IMR-90 (cell line): Measurements from ENCODE around the gene WDR37. TPM values are rescaled to one million over a fixed set of nuclear protein-coding genes. Genes with fewer than 3 reads are reported as not detected.

Experiments used
- ATAC-seq: fragments of 200-7000 bp; cut with Tn5 transposase; 2 replicates; pipeline ENCODE4 v1.9.1; 2020; ENCODE audit warnings: low read depth, mild to moderate bottlenecking, moderate library complexity
- BruUV-seq: library from RNA; stranded (reverse); fragments of 400-500 nt; replicated peaks from 2 replicates; lab custom pipeline; 2021; lab: Mats Ljungman, UMichigan
- CTCF ChIA-PET: fragments of 300-600 bp; formaldehyde crosslinking; extraction: SDS; loops from one replicate; lab custom pipeline; 2021; ENCODE audit warnings: antibody characterized with exemption; lab: Yijun Ruan, JAX
- POLR2A ChIA-PET: fragments of 300-600 bp; sonication (Branson Sonifier 250); formaldehyde crosslinking; loops from one replicate; lab custom pipeline; 2022; ENCODE audit warnings: antibody characterized with exemption; ENCODE audit not compliant: unreplicated experiment; lab: Charles Lee
- DNase-seq: peaks from one replicate; pipeline ENCODE4 v3.0.0; 2013
- H2AFZ ChIP-seq: replicated peaks from 2 replicates; pipeline ENCODE3; 2013; ENCODE audit warnings: low read length, mild to moderate bottlenecking; ENCODE audit not compliant: poor library complexity
- H2AK5ac ChIP-seq: 2 replicates; pipeline ENCODE4 v1.6.1; 2013; ENCODE audit warnings: low read depth, low read length, inconsistent platforms
- H2AK9ac ChIP-seq: replicated peaks from 2 replicates; pipeline ENCODE3; 2013; ENCODE audit warnings: mild to moderate bottlenecking, low read depth, low read length, moderate library complexity; ENCODE audit not compliant: poor library complexity
- H2BK120ac ChIP-seq: 2 replicates; pipeline ENCODE4 v1.6.1; 2013; ENCODE audit warnings: low read depth, low read length, inconsistent platforms
- H2BK15ac ChIP-seq: 3 replicates; pipeline ENCODE4 v1.6.1; 2013; ENCODE audit warnings: low read depth, low read length, inconsistent platforms
- H2BK20ac ChIP-seq: 2 replicates; pipeline ENCODE4 v1.6.1; 2013; ENCODE audit warnings: low read depth, mild to moderate bottlenecking, inconsistent platforms, low read length, moderate library complexity
- H2BK5ac ChIP-seq: 2 replicates; pipeline ENCODE4 v1.6.1; 2013; ENCODE audit warnings: mild to moderate bottlenecking, low read depth, low read length, inconsistent platforms; ENCODE audit not compliant: poor library complexity, severe bottlenecking
- H3K14ac ChIP-seq: replicated peaks from 2 replicates; pipeline ENCODE4 v1.6.1; 2013; ENCODE audit warnings: low read depth, low read length, inconsistent platforms
- H3K18ac ChIP-seq: 2 replicates; pipeline ENCODE4 v1.6.1; 2013; ENCODE audit warnings: low read depth, low read length, control low read depth
- H3K23ac ChIP-seq: 2 replicates; pipeline ENCODE4 v1.6.1; 2013; ENCODE audit warnings: low read depth, low read length, inconsistent platforms
- H3K27ac ChIP-seq: 2 replicates; pipeline ENCODE4 v1.5.1; 2013; ENCODE audit warnings: mild to moderate bottlenecking, control low read depth, low read length; ENCODE audit not compliant: insufficient read depth
- H3K27me3 ChIP-seq: 2 replicates; pipeline ENCODE4 v1.6.1; 2013; ENCODE audit warnings: low read length; ENCODE audit not compliant: control insufficient read depth, insufficient read depth
- H3K36me3 ChIP-seq: 2 replicates; pipeline ENCODE4 v1.6.1; 2013; ENCODE audit warnings: low read length, mixed read lengths; ENCODE audit not compliant: control insufficient read depth, insufficient read depth
- H3K4ac ChIP-seq: 2 replicates; pipeline ENCODE4 v1.6.1; 2013; ENCODE audit warnings: low read depth, low read length, inconsistent platforms
- H3K4me1 ChIP-seq: 2 replicates; pipeline ENCODE4 v1.6.1; 2013; ENCODE audit warnings: low read length, mixed read lengths; ENCODE audit not compliant: control insufficient read depth, insufficient read depth
- H3K4me2 ChIP-seq: 2 replicates; pipeline ENCODE4 v1.6.1; 2013; ENCODE audit warnings: low read depth, mild to moderate bottlenecking, control low read depth, low read length, moderate library complexity
- H3K4me3 ChIP-seq: 2 replicates; pipeline ENCODE4 v1.5.1; 2013; ENCODE audit warnings: low read depth, mild to moderate bottlenecking, control low read depth, low read length, moderate library complexity; ENCODE audit not compliant: insufficient read depth
- H3K56ac ChIP-seq: 2 replicates; pipeline ENCODE4 v1.6.1; 2013; ENCODE audit warnings: low read length, inconsistent platforms; ENCODE audit not compliant: insufficient read depth; ENCODE audit errors: extremely low read depth
- H3K79me1 ChIP-seq, 2 experiments: 2 replicates each; pipeline ENCODE4 v1.6.1; 2013; ENCODE audit warnings: low read length in 2 of 2, inconsistent platforms in 1 of 2, low read depth in 1 of 2
- H3K9ac ChIP-seq: 2 replicates; pipeline ENCODE4 v1.6.1; 2013; ENCODE audit warnings: low read depth, low read length, control low read depth
- H3K9me1 ChIP-seq: 2 replicates; pipeline ENCODE4 v1.6.1; 2013; ENCODE audit warnings: low read length, inconsistent platforms; ENCODE audit not compliant: insufficient read depth
- H3K9me3 ChIP-seq: 2 replicates; pipeline ENCODE4 v1.6.1; 2013; ENCODE audit warnings: low read length; ENCODE audit not compliant: control insufficient read depth, insufficient read depth
- H4K20me1 ChIP-seq: 2 replicates; pipeline ENCODE4 v1.6.1; 2013; ENCODE audit warnings: low read length, inconsistent platforms; ENCODE audit not compliant: insufficient read depth
- H4K5ac ChIP-seq: 2 replicates; pipeline ENCODE4 v1.6.1; 2013; ENCODE audit warnings: mild to moderate bottlenecking, low read depth, low read length, control low read depth
- H4K8ac ChIP-seq, 2 experiments: 2 replicates each; pipeline ENCODE4 v1.6.1; 2013; ENCODE audit warnings: low read depth in 2 of 2, low read length in 2 of 2, control low read depth in 1 of 2, inconsistent platforms in 1 of 2
- H4K91ac ChIP-seq: 2 replicates; pipeline ENCODE4 v1.6.1; 2013; ENCODE audit warnings: low read depth, low read length, inconsistent platforms; ENCODE audit not compliant: insufficient read depth
- CHD1 ChIP-seq: IDR thresholded peaks from 2 replicates; pipeline ENCODE4 v1.6.1; 2012; ENCODE audit warnings: low read depth, low read length, improper control_type of control experiment
- POLR2A ChIP-seq: IDR thresholded peaks from 2 replicates; pipeline ENCODE4 v1.6.1; 2012; ENCODE audit warnings: mild to moderate bottlenecking, low read depth, low read length
- RCOR1 ChIP-seq: IDR thresholded peaks from 2 replicates; pipeline ENCODE4 v1.6.1; 2012; ENCODE audit warnings: mild to moderate bottlenecking, low read length, improper control_type of control experiment; ENCODE audit not compliant: insufficient replicate concordance
- RFX5 ChIP-seq: IDR thresholded peaks from 2 replicates; pipeline ENCODE4 v1.8.0; 2012; ENCODE audit warnings: low read depth, mild to moderate bottlenecking, low read length, moderate library complexity
- SMC3 ChIP-seq: fragments of 150-350 bp; IDR thresholded peaks from 2 replicates; pipeline ENCODE4 v1.6.1; 2016; ENCODE audit warnings: low read depth, mild to moderate bottlenecking, antibody characterized with exemption, low read length, moderate library complexity
- WGBS, 2 experiments: methylation state at CpG; one replicate each; pipeline versions ENCODE4 v1.1.5 to v1.1.7; 2013; ENCODE audit warnings: missing lambda C conversion rate in 2 of 2; ENCODE audit not compliant: insufficient read length in 1 of 2; ENCODE audit errors: extremely low coverage in 2 of 2; 5-methylcytosine and 5-hydroxymethylcytosine counted together
- dilution Hi-C: fragments of 300-500 bp; cut with HindIII; formaldehyde crosslinking; loops from one replicate; pipeline ENCODE4 v1.14.3; 2018; ENCODE audit warnings: low sequenced_read_pairs; ENCODE audit not compliant: unreplicated experiment
- in situ Hi-C: fragments of 300-500 bp; cut with MboI; formaldehyde crosslinking; loops from 3 replicates; pipeline ENCODE4 v1.14.3; 2019; ENCODE audit warnings: low sequenced_read_pairs, inconsistent platforms, mixed read lengths
- intact Hi-C: fragments of 100-400 bp; cut with micrococcal nuclease; formaldehyde crosslinking; loops from 2 replicates; pipeline ENCODE4 v1.10.0; 2022
- polyA plus RNA-seq, 3 experiments: library from polyadenylated mRNA; depleted of rRNA; stranded (reverse); fragments of >200 nt; gene quantifications; 2 replicates each; pipeline ENCODE4 v1.2.3, GENCODE V29; 2012; ENCODE audit warnings: low replicate concordance in 1 of 3
- total RNA-seq: library from RNA; depleted of rRNA; stranded (reverse); fragments of >200 nt; gene quantifications from 2 replicates; pipeline ENCODE4 v1.2.3, GENCODE V29; 2012

Gene WDR37
- total and polyA plus RNA-seq, 2 of the 4 experiments (the other 2 are of a cell fraction) = 12.7 to 14.5 TPM

DNA sequence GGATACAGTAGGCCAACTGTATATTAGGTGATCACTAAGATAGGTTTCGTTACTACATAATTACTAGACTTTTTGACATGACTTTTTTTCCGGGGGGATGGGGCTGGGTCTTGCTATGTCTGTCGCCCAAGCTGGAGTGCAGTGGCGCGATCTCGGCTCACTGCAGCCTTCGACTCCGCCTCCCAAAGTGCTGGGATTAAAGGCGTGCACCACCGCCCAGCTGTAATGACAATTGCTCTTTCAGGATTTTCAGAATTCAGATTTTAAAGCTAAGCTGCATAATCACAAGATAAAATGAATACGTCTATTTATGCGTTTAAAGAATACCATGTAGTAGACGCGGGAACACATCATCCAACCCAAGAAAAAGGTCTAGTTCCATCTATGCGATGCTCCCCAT lies 8.2 kb upstream of the WDR37 start:
- Histone ChIP-seq H3K9me3 (no peaks in the 10 kb centered on the region), H2BK120ac (no peak overlapping the region), H3K18ac (no peak overlapping the region), H3K14ac (peak overlapping the region; percentile 88; the same call in 1 of the 2 replicates), H3K4me1 (peaks cover 5% of the 10 kb centered on the region), H3K79me1 (peaks cover 28 to 76% of the 10 kb centered on the region in 2 experiments), H3K27me3 (no peaks in the 10 kb centered on the region), H3K4me3 (peak overlapping the region; percentile 50), H2BK15ac (no peak overlapping the region), H4K20me1 (peaks cover 35% of the 10 kb centered on the region), H2AK5ac (peak overlapping the region; percentile 42; the same call in 1 of the 2 replicates), H2AFZ (peak overlapping the region; percentile 99), H3K23ac (peak overlapping the region; percentile 99), H3K9ac (peak overlapping the region; percentile 64), H4K91ac (no peak overlapping the region), H3K4ac (peak overlapping the region; percentile 80), H2AK9ac (peak overlapping the region; percentile 97), H3K27ac (peak overlapping the region; percentile 22; the same call in 1 of the 2 replicates), H3K4me2 (peak overlapping the region; percentile 95), H3K36me3 (peaks cover 5% of the 10 kb centered on the region), H4K8ac (peak overlapping the region in 1 of 2 experiments; percentile 20; a peak in 1 of 4 replicates), H2BK20ac (no peak overlapping the region), H3K9me1 (peaks cover 11% of the 10 kb centered on the region; the same call in 1 of the 2 replicates), H4K5ac (no peak overlapping the region), H2BK5ac (peak overlapping the region; percentile 27), H3K56ac (0 out of 2 replicates have a peak overlapping the region, but pooled peaks have one; percentile 36)
- no CpG with 5 or more reads among the region's 15 CpGs for WGBS, 2 experiments
- ATAC-seq = no peak
- intact Hi-C loops = no loop called here
- ChIA-PET CTCF (no interaction called here), POLR2A (interaction anchor here (0.5 kb wide), 1 partner anchor 115 kb away, joined by 3 read pairs; no protein-coding TSS in a partner anchor)
- no peak for TF ChIP-seq RCOR1
- TF ChIP-seq POLR2A = no peak
- TF ChIP-seq RFX5 = no peak
- TF ChIP-seq CHD1 = no peak; the same call in 1 of the 2 replicates
- TF ChIP-seq SMC3 = no peak
- in situ Hi-C loops = no loop called here
- dilution Hi-C loops = no loop called here
- no peak for DNase-seq
- BruUV-seq = no TSS peak
